KOPT-K1 (cell line): ENCODE measurements around the gene MYRF.

Experiments
- H3K27ac ChIP-seq: fragments of 200-600 bp; sonication (generic); 2 replicates; pipeline ENCODE4 v1.5.1; 2016; ENCODE audit warnings: antibody characterized with exemption, mild to moderate bottlenecking, low read depth, low read length; ENCODE audit not compliant: poor library complexity, severe bottlenecking
- H3K36me3 ChIP-seq: fragments of 200-600 bp; sonication (generic); 2 replicates; pipeline ENCODE4 v1.5.1; 2017; ENCODE audit warnings: antibody characterized with exemption, mild to moderate bottlenecking, low read length, moderate library complexity; ENCODE audit not compliant: insufficient read depth
- H3K9me3 ChIP-seq: fragments of 200-600 bp; sonication (generic); 2 replicates; pipeline ENCODE4 v1.5.1; 2017; ENCODE audit warnings: antibody characterized with exemption, low read length, mild to moderate bottlenecking; ENCODE audit not compliant: insufficient read depth, poor library complexity, severe bottlenecking

Gene MYRF

DNA sequence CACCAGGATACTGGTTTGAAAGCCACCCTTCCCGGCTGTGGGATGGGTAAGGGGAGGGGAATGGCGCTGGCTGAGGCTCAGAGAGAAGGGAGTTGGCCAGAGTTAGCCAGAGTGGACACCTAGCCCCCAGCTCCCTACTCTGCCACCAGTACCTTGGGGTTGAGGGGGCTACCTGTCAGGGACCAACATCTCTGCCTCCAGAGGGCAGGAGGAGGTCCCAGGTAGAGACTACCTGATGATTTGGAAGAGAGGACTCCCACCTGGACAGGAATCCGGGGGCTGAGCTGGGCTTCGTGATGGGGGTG, 3.7 kb downstream of the MYRF start:
- Histone ChIP-seq H3K36me3 (no peaks in the 10 kb centered on the region), H3K27ac (no peak overlapping the region), H3K9me3 (no peaks in the 10 kb centered on the region)

DNA sequence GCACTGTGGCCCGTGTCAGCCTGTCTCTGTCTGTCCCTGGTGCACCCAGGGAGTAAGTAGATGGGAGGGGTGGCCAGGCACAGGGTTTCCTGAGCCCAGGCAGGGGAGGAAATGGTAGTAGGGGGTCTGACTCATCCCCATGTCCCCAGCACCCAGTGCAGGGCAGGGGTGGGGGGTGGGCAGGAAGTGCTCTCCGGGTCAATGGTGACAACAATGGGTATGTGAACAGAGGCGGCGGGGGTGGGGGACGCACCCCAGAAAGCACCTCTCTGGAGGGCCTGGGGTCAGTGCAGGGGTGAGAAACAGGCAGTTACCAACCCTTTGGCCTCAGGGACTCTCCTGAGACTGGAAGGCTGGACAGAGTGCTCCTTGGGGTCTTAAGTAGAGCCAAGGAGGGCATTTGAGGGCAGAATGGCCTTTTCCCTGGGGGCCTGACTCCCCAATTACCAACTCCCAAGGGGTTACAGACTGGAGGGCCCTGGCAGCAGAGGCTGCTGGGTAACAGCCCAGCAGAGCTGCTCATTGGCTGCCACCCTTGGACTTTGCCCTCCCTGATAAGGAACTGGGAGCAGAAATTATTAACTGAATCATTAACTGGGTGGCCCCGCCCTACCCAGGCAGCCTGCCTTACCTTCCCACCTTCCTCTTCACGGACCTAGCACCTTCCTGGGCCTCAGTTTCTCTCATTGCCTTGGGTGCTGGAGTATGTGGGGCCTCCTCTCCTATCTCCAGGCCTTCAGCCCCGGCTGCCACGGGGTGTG, 4.2 kb downstream of the MYRF start:
- H3K27ac ChIP-seq: no peak overlapping the region
- no peaks in the 10 kb centered on the region for H3K9me3 ChIP-seq

DNA sequence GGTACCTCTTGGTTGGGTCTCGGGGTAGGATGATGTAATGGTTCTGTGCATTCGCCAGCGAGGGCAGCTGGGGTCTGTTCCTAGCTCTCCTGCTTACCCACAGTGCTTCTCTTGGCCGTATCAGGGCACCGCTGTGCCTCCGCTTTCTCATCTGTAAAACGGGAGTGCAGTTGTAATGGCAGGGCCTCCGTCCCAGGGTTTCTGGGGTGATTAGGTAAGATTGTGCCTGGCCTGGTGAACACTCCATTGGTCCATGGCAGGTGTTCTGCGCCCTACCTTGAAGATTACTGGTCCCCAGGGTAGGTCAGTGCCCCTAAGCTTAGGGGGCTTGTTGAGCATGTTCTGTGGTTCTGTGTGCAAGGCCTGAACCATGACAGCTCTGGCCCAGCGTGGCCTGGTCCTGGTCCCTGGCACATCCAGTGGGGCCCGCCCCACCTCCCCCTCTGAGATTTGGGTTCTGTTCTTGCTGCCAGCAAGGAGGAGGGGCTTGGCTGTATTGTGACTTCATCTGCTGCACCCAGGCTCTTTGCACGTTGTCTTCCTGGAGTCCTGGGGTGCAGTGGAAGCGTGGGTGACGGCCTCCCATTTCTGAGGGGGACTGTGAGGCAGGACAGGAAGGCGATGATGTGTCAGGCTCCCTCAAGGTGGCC, 4.9 kb downstream of the MYRF start:
- H3K27ac ChIP-seq: no peak overlapping the region

More for the DNA sequence above, 4.2 kb downstream of the MYRF start:
- H3K36me3 ChIP-seq: no peaks in the 10 kb centered on the region

DNA sequence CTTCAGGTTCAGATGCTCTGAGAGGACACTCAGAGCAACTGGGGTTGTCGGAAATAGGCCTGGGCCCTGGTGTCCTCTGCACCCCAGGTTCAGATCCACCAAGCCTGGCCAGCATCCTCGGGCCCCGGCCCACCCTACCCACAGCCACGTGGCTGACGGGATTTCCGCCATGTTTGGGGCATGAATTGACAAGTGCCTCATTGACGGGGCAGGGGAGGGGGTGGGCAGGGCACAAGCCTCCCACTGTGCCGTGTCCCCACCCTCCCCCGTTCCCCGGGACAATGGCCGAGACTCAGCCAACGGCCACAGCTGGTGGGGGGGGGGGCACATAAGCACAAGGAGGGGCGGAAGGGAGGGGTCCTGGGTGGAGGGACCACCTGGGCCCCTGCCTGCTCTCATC, 8.5 kb downstream of the MYRF start:
- Histone ChIP-seq H3K9me3 (no peaks in the 10 kb centered on the region), H3K27ac (no peak overlapping the region), H3K36me3 (no peaks in the 10 kb centered on the region)

More for the DNA sequence above, 4.9 kb downstream of the MYRF start:
- no peaks in the 10 kb centered on the region for H3K9me3 ChIP-seq
- H3K36me3 ChIP-seq: no peaks in the 10 kb centered on the region

DNA sequence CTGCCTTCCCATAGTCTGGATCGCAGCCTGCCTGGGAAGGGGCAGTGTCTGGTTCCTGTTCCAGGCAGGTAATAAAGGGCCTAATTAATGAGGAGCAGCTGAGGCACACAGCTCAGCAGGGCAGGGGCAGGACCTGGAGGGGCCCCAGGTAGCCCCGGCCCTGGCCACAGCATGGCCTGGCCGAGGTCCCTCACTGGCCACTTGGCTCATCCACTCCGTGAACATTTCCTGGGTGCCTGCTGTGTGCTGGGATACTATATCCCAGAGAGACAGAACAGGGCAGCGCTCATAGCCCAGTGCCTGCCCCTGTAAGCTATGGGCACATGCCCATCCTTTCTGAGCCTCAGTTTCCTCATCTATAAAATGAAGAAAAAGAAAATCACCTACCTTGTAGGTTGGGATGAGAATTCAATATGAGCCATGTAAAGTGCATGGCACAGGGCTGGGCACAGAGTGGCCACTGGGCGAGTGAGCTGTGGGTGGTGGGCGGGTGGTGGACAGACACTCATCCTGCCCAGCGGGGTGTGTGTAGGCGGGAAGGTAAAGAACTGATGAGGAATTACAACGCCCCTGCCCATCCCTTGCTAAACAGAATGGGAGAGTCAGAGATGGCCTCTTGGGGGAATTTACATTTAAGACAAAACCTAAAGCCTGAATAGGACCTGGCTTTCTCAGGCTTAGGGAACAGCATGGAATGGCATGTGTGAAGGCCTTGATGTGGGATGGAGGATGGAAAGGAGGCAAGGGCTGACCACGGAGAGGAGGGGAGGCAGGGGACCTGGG, 9.2 kb downstream of the MYRF start:
- Histone ChIP-seq H3K27ac (no peak overlapping the region), H3K36me3 (no peaks in the 10 kb centered on the region), H3K9me3 (no peaks in the 10 kb centered on the region)

DNA sequence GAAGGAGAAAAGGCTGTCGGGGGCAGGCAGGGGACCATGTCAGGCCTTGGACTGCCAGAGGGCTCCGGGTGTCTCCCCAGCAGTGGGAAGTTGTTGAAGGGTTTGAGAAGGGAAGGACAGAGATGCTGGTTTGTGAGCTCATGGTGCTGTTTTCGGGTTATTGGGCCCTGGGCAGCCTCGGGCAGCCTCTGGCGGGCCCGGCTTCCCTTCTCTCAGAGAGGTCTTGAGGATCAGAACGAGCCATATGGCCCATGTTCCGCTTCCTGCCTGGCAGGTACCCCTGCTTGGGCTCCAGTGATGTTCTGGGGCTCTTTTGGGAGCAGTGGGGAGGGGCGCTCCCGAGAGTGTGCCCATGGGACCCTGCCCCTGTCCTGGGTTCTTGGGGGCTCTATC, 9.8 kb downstream of the MYRF start:
- Histone ChIP-seq H3K27ac (no peak overlapping the region), H3K36me3 (no peaks in the 10 kb centered on the region), H3K9me3 (no peaks in the 10 kb centered on the region)

DNA sequence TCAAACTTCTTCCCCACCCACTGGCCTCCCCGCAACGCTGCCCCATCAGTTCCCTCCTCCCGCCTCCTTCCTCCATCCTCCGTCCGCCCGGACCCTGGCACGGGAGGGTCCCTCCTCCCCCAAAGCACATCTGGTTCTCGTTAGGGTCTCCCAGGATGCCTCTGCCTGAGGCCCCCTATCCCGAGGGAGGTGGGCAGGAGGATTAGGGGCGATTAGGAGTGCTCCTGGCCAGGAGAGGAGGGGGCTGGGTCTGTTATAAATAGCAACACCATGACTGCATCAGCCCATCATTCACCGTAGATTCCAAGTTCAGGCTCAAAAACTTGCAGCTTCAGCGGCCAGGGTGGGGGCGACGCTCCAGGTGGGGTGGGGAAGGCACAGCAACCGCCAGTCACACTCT, 10.4 kb downstream of the MYRF start:
- no peaks in the 10 kb centered on the region for H3K9me3 ChIP-seq
- no peaks in the 10 kb centered on the region for H3K36me3 ChIP-seq
- H3K27ac ChIP-seq: no peak overlapping the region

DNA sequence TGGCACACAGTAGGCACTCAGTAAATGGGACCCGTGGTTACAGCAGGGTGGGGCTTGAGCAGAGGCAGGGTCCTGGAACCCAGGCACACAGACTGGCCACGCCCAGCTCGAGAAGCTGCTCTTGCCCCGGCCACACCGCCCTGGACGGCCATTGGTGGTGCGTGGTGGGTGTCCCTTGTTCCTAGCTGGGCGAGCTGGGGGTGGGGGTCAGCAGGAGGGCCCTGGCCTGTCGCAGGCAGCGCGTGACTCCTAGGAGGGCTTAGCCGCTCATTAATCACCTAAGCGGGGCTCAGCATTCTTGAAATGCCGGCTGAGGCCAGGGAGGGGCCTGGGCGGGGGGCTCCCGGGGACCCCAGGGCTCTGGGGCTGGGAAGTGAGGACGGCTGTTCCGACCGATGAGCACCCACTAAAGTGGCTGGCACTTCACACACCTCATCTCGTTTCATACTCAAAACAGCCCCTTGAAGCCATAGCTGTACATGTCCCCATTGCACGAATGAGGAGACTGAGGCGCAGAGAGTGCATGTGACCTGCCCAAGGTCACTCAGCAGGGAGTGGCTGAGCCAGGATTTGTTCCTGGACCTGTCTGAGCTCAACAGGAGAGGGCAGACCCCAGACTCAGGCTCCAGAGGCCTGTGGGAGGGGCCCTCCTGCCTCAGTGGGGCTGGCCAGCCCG, 11.6 kb downstream of the MYRF start:
- H3K9me3 ChIP-seq: no peaks in the 10 kb centered on the region
- no peak overlapping the region for H3K27ac ChIP-seq
- no peaks in the 10 kb centered on the region for H3K36me3 ChIP-seq

DNA sequence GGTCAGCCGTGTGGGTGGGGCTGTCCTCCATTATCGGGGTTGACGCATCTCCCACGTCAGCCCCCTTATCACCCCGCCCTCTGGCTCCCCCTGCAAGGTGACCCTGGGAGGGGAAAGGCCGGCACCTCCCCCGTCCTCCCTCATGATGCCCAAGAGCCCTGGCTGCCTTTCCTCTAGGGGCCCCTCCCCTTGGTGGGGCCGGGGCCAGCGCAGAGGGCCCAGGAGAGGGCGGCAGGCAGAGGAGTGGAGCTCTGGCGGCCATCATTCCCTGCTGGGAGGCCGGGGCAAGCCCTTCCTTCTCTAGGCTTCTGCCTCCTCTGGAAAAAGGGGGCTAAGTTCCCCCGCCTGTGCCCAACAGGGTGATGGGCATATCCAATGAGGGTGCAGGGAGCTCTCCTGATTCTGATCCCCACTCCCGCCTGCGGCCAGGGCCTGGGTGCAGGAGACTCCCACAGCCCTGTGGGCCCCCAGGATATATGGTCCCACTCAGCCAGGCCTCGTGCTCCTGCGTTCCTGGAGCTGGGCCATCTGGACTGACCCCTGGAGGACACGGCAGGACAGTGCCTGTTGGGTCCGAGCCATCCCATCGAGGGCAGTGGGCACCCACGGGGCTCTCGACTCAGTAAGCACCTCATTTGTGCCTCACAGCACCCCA, 12.3 kb downstream of the MYRF start:
- H3K27ac ChIP-seq: no peak overlapping the region
- H3K36me3 ChIP-seq: no peaks in the 10 kb centered on the region
- H3K9me3 ChIP-seq: no peaks in the 10 kb centered on the region

DNA sequence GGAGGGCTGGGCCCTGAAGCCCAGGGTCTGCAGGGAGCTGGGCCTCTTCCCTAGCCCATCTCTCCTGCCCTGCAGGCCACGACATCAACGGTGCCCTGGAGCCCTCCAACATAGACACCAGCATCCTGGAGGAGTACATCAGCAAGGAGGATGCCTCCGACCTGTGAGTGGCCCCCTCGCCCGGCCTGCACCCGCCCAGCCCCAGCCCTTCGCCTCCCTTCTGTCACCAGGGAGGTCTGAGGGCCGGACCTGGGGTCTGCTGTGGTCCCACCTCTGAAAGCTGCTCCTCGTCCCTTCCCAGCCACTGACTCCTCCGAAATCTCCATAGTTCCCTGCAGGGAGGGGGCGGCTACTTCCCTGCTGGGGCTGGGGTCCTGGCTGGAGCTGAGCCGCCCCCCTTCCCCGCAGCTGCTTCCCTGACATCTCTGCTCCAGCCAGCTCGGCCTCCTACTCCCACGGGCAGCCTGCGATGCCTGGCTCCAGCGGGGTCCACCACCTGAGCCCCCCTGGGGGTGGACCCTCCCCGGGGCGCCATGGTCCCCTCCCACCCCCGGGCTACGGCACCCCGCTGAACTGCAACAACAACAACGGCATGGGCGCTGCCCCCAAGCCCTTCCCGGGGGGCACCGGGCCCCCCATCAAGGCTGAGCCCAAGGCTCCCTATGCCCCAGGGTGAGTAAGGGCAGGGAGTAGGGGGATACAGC, 13.3 kb downstream of the MYRF start:
- H3K9me3 ChIP-seq: no peaks in the 10 kb centered on the region
- no peaks in the 10 kb centered on the region for H3K36me3 ChIP-seq
- H3K27ac ChIP-seq: no peak overlapping the region

DNA sequence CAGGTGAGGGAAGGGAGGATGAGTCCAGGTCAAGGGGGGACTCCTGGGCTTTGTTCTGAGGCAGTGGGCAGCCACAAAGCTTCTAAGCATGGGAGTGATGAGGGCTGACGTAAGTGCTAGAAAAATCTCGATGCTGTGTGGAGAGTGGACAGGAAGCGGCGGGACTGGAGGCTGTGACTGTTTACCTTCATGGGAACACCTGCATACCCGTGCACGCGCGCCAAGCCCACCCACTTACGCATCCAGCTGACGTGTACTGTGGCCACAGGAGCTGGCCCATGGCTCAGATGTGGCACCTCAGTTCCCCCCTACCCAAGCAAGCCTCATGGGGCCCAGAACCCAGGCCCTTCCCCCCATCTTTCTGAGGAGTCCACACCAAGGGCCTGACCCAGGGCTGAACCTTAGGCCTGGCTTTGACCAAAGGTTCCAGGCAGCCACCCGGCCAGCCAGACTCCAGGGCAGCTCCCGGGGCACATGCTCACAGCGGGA, 14.0 kb downstream of the MYRF start:
- H3K9me3 ChIP-seq: no peaks in the 10 kb centered on the region

DNA sequence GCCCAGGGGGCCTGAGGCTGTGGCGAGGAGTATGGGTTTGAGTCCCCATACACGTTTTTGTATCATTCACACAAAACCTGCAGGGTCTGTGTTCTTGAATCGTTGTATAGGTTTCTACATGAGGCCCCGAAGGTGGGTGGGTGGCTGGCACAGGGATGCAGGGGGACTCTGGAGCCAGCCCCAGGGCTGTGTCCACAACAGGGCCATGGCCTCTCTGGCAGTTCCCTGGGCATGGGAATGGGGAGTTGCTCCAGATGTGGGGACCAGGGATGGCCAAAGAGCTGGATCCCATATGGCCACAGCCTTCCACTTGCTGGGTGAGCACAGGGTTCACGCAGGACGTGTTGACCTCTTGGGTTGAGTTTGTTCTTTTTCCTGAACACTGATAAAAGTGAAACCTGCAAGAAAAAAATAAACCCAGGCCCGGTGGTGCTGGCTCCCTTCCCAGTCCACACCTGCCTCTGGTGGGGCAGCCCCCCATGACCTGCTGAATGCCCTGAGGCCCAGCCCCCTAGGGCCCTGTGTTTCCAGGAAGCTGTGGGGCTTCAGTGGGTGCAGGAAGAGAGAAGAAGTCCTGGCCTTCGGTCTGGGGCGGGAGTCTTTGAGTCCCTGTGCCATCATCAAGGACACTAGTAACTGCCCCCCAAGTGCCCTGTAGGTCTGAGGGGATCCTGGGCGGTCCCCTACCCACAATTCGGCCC, 16.1 kb downstream of the MYRF start:
- Histone ChIP-seq H3K36me3 (no peaks in the 10 kb centered on the region), H3K27ac (no peak overlapping the region), H3K9me3 (no peaks in the 10 kb centered on the region)

More for the DNA sequence above, 14.0 kb downstream of the MYRF start:
- Histone ChIP-seq H3K36me3 (no peaks in the 10 kb centered on the region), H3K27ac (no peak overlapping the region)

DNA sequence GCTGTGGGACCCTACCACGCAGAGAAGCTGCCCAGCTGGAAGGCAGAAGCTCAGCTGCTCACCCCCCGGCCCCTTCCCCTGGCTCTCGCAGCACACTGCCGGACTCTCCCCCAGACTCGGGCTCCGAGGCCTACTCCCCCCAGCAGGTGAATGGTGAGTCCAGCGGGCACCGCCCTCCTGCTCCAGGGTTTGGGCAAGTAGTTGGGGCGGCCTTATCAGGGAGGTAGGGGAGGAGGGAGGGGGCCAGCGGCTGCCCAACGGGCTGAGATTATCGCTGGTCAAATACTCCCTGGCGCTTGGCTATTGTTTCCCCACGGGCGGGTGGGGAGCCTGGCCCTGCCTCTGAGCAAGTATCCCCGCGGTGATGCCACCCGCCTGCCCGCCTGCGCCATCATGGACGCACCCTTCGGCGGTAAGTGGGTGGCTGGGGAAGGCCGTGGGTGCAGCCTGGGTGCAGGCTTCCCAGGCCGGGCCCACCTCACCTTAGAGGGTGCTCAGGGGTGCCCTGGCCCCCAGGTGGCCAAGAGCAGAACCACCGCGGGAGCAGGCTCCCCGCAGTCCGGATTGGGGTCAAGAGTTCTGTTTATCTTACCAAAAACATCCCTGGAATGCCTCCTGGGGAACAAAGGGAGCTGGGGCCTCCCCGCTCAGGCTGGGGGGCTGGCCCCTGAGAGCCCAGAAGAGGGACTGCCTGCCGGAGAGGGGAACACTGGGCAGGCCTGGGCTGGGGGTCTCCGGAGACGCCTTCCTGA, 16.9 kb downstream of the MYRF start:
- Histone ChIP-seq H3K27ac (no peak overlapping the region), H3K36me3 (no peaks in the 10 kb centered on the region), H3K9me3 (no peaks in the 10 kb centered on the region)
